ENCODE data around the gene SAXO1.

GRCh38 chr9:18925880-18926279 lies 107.1 kb downstream of the SAXO1 start:
- TF ChIP-seq POLR2A (IDR thresholded peaks at IDR 0.05) = no peak
- TF ChIP-seq, protein P1, sequence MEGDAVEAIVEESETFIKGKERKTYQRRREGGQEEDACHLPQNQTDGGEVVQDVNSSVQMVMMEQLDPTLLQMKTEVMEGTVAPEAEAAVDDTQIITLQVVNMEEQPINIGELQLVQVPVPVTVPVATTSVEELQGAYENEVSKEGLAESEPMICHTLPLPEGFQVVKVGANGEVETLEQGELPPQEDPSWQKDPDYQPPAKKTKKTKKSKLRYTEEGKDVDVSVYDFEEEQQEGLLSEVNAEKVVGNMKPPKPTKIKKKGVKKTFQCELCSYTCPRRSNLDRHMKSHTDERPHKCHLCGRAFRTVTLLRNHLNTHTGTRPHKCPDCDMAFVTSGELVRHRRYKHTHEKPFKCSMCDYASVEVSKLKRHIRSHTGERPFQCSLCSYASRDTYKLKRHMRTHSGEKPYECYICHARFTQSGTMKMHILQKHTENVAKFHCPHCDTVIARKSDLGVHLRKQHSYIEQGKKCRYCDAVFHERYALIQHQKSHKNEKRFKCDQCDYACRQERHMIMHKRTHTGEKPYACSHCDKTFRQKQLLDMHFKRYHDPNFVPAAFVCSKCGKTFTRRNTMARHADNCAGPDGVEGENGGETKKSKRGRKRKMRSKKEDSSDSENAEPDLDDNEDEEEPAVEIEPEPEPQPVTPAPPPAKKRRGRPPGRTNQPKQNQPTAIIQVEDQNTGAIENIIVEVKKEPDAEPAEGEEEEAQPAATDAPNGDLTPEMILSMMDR (IDR thresholded peaks at IDR 0.05) = no peak

All from adrenal gland (tissue), 5 donors.